Measurements from ENCODE around the gene CARD11.
"Not testable (repeated sequence)": the region's sequence is repeated elsewhere in the genome, so short reads cannot be mapped to it uniquely, and the experiment has no call there.

Gene CARD11

GRCh38 chr7:3064067-3064466 is 20.4 kb upstream of the CARD11 start:
- DNase-seq: no peak

DNA sequence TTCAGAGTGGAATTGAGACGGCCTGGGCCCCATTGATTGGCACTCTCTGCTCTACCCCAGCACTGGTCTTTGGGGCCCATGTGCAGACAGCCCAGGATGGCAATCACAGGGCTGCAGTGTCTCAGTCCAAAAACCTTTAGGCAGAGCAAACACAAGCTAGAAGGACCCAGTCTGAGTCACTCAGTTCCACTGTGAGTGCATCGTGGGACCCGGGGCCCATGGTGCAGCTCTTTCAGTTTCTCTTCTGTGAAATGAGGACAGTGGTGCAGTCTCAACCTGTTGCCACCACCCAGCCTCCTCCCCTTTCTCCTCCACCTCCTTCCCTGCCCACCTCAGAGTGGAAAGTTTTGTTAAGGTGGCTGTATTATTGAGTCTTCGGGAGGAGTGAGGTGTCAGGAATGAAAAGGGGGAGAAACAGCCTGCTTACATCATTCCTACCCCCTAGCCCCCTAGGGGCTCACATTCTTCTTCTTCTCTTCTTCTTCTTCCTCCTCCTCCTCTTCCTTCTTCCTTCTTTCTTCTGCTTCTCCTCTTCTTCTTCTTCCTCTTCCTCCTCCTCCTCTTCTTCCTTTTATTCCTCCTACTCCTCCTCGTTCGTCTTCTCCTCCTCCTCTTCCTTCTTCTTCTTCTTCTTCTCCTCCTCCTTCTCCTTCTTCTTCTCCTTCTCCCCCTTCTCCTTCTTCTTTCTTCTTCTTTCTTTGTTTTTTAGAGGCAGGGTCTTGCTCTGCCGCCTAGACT is 19.5 kb upstream of the CARD11 start:
- DNase-seq: no peak

DNA sequence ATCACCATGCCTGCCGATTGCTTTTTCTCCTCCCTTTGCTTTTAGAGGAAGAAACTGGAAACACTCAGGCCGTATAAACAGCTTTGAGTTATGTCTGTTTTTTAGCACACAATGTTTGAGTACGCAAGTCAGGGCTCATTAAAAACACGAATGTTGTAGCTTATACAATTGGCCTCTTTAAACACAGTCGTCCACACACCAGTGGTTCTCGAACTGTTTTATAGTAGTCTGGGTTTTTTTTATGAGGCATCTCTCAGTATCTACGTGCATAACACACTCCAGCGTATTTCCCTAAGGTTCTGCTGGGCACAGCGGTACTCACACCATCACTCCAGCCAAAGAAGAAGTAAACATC is 13.4 kb upstream of the CARD11 start:
- DNase-seq: no peak

DNA sequence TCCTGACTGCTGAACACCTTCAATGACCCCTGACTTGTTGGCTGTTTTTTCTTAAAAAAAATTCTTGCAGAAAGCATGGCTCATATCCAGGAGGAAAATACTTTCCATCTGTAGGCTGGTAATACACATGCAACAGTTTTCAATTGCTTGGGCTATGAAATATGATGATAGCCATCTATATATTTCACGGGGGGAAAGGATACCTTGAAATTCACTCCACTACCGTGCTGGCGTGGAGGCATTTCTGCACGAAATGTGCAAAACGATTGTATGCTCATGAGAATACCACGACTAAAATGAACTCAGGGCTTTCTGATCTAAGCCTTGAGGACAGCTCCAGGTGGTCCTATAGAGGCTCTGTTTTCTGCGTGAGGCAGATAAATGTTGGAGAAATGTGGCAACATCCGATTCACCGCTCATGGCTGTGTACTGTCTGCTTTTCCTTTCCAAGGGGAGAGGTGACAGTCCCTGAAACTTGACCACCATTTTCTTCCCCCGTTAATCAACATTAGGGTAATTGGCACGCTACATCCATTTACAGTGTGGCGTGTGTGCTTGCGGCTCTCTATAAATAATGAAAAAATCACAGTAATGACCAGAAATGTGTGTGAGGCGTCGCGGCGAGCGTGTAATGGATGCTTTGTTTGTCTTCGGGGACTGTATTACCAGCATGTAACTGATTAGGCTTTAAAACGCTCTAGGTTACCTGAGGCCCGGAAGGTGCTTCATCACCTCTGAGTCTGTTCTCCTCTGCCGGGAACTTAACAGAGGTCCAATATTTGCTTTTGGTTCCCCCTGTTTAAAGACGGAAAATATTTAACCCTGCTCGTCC is 12.8 kb upstream of the CARD11 start:
- DNase-seq: no peak

GRCh38 chr7:3055626-3056025 is 12.0 kb upstream of the CARD11 start:
- no peak for DNase-seq

DNA sequence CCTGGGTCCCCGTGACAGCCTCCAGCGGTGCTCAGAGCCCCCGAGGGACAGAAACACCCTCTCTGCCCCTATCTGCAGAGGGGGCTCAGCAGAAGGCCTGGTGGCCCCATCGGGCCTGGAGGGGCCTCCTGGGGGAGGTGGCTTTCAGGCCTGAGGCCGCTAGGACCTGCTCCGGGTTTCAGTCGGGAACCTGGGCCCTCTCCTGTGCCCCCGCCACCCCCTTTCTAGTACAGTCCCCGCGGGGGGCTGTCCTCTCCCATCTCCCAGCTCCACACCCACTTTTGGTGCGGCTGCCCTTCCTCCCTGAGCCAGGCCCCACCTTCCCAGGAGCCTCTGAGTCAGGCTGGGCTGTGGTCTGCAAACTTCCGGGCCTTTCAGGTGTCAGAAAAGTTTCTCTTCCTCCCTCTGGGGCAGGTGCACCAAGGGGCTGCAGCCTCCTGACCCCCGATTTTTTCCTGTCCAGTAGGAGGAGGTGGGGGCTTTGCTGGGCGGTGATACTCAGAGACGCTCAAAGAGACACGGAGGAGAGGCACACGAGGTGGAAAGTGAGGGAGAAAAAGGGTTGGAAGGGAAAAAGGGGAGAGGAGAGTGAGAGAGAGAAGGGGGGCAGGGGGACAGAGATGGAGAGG is 692 bp downstream of the CARD11 start:
- DNase-seq: no peak

DNA sequence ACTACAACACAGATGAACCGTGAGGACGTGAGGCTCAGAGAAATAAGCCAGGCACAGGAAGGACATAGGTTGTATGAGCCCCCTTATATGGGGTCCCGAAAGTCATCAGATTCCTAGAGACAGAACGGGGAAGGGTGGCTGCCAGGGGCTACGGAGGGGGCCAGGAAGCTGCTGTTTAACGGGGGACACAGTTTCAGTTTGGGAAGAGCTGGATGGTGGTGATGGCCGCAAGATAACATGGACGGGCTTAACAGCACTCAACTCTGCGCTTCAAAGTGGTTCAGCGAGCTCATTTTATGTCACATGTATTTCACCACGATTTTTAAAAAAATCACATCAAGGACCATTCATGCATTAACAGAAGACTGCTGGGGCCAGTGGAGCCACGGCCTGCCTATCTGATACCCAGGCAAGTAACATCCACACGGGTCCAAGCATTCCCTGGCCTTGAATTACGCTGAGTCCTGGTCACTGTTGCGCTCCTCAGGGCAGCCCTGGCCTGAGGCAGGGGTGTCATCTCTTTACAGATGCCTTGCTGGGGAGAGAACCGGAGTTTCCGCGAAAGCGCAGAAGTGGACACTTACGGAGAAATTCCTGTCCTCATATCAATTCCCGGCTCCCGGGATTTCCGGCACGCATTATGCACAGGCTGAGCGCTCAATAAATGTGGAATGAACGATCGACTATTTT is 1.5 kb downstream of the CARD11 start:
- no peak for DNase-seq

GRCh38 chr7:3039787-3040186 is 3.9 kb downstream of the CARD11 start:
- no peak for DNase-seq

- DNase-seq: not testable (repeated sequence)
Measured at GRCh38 chr7:3038011-3038410, 5.7 kb downstream of the CARD11 start.

DNA sequence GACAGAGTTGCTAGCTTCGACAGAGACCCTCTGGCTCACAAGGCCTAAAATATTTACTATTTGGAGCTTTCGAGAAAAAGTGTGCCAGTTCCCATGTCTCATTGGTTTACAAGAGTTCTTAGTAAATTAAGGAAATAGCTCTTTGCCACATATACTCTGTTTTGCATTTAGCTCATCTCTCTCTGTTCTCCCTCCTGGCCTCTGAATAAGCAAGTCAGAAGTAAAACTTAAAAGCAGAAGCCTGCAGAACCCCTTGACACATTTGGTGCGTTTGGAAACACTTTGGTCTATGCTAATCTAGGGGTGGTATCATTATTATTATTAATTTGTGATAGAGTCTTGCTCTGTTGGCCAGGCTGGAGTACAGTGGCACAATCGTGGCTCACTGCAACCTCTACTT is 6.4 kb downstream of the CARD11 start:
- no peak for DNase-seq

GRCh38 chr7:3034591-3035150 is 9.0 kb downstream of the CARD11 start:
- no peak for DNase-seq

DNA sequence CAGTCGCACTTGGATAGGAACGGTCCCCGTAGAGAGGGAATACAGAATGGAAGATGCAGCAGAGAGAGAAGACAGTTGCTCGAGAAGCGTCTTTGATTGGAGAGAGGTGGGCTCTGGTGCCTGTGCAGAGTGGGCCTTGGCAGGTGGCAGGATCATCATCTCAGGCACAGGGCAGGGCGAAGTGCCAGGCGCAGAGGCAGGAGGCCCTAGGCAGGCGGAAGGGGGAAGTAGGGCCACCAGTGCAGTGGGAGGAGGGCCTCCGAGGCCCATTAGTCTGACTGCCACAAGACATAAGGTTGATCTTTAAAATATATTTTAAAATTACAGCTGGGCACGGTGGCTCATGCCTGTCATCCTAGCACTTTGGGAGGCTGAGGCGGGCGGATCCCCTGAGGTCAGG is 10.1 kb downstream of the CARD11 start:
- peak in 9 of 51 donors; percentile 2 to 33 (median 7) for DNase-seq

DNA sequence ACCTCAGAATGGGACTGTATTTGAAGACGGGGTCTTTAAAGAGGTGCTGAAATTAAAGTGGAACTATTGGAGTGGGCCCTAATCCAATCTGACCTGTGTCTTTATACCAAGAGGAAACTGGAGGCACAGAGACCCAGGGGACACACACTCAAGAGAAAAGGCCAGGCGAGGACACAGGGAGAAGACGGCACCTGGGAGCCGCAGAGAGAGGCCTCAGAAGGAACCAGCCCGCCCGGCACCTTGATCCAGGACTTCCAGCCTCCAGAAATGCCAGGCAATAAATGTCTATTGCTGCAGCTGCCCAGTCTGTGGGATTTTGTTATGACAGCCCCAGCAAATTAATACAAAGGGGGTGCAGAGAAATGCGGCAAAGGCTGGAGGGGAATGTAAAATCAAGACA is 10.5 kb downstream of the CARD11 start:
- DNase-seq: no peak

DNA sequence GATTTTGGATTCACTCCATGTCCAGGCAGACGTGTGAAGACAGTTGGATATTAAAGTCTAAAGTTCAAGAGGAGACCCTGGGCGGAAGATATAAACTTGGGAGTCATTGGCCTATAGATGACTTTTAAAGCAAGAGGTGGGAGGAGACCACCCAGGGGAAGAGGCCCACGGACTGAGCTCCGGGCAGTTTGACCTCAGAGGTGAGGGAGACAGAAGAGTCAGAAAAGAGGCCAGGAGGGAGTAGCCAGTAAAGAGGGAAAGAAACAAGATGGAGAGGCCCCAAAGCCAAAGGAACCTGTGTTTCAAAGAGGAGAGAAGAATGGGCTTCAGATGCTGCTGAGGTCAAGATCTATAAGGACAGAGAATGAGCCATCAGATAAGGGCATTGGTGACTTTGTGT is 11.4 kb downstream of the CARD11 start:
- no peak for DNase-seq

- no peak for DNase-seq
Measured at GRCh38 chr7:3029138-3029537, 14.5 kb downstream of the CARD11 start.

- DNase-seq: no peak
Measured at GRCh38 chr7:3028758-3029093, 14.9 kb downstream of the CARD11 start.

- DNase-seq: peak in 25 of 51 donors; percentile 1 to 49 (median 20)
Measured at GRCh38 chr7:3028071-3028757, 15.5 kb downstream of the CARD11 start.

DNA sequence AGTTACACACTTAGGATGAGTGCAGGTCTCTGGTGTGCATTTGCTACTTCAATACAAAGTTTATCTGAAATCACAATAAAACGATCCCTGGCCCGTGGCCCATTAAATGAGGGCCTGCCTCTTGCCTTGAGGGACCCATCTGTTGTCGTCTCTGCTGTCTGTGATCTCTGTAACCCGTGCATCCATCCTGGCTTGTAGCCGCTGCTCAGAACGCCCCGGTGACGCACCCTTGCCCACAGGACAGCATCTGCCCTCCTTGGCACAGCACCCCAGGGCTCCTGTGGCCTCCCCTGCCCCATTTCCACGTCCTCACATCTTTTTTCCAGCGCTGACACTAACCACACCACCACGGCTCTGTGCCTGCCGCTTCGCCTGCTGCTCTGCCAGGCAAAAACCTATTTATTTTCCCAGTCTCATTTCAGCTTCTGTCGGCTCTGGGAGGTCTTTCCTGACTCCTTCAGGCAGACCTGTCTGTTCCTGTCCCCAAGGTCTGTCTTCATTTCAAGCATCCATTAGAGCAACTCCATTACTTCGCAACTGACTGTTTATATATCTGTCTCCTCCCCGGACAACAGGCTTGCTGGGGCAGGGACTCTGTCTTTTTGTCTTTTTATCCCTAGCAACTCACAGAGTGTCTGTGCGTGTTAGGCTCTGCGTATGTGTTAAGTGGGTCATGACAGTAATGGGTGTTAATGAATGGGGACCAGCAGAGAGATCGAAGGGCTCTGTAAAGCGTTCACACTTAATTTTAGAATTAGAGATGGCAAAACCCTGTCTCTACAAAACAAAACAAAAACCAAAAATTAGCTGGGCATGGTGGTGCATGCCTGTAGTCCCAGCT is 16.4 kb downstream of the CARD11 start:
- DNase-seq: no peak

- DNase-seq: no peak
Measured at GRCh38 chr7:3025616-3026015, 18.1 kb downstream of the CARD11 start.

GRCh38 chr7:3021825-3022224 is 21.8 kb downstream of the CARD11 start:
- DNase-seq: no peak
